Raji (cell line): ENCODE results near the gene CYSTM1.

Experiments used
- POLR2A ChIP-seq: IDR thresholded peaks from 2 replicates; pipeline ENCODE4 v1.6.1; 2011; ENCODE audit warnings: low read depth, low read length, control low read depth; ENCODE audit not compliant: insufficient read depth

CYSTM1 gene

DNA sequence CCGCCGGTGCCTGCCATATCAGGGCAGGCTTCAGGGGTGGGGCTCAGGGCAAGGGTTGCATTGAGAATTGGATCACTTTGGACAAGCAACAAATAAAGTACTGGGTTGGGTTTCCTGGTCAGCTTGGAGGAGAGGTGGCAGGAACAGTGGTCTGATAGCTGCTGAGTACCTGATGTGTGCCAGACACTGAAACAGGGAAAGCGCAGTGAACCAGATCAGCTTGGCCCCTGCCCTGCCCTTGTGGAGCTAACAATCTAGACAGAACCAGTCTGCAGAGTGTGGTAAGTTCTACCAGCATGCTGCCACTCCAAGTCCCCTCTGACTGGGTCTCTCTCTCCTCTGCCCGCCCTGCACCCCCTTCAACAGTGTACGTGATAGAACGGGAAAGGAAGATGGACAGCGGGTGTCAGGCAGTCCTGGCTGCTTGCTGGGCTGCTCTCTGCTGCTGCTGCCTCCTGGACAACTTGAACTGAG, 53.4 kb downstream of the CYSTM1 start:
- no peak for TF ChIP-seq POLR2A

- no peak for TF ChIP-seq POLR2A
Measured at GRCh38 chr5:140230373-140230772, 55.4 kb downstream of the CYSTM1 start.

DNA sequence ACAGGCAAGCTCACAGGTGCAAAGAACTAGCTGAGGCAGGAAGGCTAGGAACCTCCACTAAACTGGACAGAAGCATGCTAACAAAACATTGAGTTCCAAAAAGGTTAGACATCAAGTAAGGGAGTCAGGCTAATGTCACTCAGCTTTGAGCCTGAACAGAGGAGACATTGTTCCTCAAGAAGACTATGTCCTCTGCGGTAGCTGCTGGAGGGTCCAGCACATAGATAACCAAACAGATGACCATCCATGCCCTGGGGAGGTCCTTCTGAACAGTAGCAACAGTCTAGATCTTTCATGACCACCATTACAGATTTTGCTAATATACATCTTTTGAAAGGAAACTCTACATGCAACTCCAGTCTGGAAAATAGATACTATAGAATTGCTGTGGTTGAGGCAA, 57.7 kb downstream of the CYSTM1 start:
- no peak for TF ChIP-seq POLR2A

- no peak for TF ChIP-seq POLR2A
Measured at GRCh38 chr5:140234377-140234989, 59.5 kb downstream of the CYSTM1 start.

- TF ChIP-seq POLR2A, result no peak
Measured at GRCh38 chr5:140235791-140236551, 61.0 kb downstream of the CYSTM1 start.

- TF ChIP-seq POLR2A, result no peak
Measured at GRCh38 chr5:140236891-140237598, 62.1 kb downstream of the CYSTM1 start.

DNA sequence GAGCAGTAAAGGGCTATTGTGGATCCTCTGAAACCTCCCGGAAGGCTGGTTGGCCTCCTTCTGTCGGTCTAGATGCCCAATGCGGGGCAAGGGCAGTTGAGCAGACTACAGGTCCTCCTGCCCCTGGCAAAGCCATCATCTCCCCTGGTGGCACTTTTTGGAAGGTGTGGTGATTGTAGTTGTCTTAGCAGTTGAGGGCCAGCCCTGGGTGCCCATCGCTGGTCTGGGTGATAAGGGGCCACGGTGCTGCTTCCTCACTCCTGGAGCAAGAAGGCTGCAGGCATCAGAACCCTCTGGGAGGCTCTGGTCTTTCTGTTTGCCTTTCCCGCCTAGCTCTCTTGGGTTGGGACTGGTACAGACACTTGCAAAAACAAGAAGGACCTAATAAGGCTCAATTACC, 63.8 kb downstream of the CYSTM1 start:
- no peak for TF ChIP-seq POLR2A

DNA sequence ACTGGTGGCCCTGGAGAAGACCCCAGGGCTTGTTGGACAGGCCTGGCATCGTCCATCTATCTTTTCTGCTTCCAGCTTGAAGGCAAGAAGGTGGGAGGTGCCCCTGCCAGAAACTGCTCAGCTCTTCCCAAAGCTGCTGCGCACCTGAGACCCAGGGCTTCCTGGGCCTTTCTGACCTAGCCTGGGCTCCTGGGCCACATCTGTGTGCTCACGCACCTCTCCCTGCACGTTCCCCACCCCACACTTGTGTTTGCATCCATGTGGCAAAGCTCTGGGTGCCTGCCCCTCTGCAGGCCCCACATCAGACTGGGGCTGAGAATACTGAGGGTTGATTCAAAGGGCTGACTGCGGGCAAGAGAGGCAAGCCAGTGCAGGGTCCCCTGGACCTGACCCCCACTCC, 64.5 kb downstream of the CYSTM1 start:
- TF ChIP-seq POLR2A, result no peak

DNA sequence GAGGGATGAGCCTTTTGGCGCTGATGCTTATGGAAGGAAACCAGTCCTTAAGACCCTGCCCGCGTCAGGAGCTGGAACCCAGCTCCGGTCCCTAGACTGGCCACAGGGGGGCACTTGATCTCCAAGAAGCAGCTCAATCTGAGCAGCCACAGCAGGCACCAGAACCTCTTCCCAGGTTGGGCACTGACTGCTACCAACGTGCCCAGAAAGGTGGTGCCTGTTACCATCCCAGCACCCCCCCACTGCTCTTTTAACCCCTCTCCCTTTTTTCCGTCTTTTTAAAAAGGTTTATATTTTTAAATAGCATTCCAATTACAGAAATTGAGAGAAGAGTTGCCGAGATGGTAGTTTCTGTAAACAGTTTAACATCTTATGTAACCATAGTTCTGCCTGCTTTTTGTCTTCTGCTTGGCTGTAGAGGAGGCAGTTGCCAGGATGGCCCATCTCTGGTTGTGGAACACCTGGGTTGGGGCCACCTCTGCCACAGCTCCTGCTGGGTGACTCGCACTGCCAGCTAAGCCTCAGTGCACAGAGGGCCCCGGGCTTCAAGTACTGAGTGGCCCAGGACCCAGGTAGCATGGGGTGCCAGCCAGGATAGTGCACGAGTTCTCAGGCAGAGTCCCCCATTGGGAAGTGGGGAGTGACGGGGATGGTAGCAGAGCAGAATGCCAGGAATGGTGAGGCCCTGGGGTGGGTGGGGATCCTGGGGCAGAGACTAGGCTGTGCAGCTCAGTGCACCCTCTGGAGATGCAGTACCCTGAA, 65.1 kb downstream of the CYSTM1 start:
- TF ChIP-seq POLR2A, result no peak

- TF ChIP-seq POLR2A, result no peak
Measured at GRCh38 chr5:140240987-140241706, 66.2 kb downstream of the CYSTM1 start.

GRCh38 chr5:140242099-140242498, 67.1 kb downstream of the CYSTM1 start:
- no peak for TF ChIP-seq POLR2A

DNA sequence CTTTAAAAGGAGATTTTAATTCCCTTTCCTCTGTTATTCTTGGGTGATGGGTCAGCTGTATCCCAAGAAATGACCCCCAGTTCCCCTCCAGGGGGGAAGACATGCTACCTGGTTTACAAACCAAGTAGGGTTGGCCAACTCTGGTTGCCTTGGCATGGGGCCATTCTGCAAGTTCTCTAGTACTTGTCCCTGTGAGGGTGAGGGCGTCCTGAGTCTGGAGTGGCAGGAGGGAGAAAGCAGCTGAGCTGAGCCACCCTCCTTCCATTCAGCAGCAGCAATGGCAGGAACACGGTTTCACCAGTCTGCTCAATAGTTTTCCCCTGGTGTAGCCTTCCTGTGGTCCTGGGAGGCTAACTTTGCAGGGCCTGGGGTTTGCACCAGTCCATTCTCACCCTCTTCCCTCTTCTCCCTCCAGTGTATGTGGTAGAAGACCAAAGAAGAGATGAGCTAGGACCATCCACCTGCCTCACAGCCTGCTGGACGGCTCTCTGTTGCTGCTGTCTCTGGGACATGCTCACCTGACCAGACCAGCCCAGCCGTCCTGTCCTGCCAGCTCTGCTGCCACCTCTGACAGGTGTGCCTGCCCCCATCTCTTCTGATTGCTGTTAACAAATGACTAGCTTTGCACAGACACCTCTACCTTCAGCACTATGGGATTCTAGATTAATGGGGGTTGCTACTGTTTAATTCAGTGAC, 68.0 kb downstream of the CYSTM1 start:
- TF ChIP-seq POLR2A, result no peak

- TF ChIP-seq POLR2A, result no peak
Measured at GRCh38 chr5:140243706-140244250, 68.8 kb downstream of the CYSTM1 start.

DNA sequence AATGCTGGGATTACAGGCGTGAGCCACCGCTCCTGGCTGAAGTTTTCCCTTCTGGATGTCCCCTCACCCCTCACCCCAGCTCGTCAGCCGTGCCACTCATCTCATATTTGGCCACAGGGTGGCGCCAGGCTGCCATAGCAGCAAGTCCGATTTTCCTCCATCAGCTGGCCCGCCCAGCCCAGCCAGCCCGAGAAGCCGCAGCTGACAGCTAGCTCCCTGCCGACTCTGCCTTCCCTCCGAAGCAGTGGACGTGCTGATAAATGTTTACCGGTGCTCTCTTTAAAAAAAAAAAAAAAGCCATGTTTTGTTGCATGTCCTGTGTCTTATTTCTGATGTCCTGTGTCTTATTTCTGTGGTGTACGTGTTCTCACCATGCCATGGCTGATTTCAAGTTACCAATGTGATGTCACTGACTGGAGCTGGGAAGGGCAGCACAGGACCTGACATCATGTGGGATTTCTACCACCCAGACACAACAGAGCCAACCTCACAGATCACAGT, 69.6 kb downstream of the CYSTM1 start:
- no peak for TF ChIP-seq POLR2A

DNA sequence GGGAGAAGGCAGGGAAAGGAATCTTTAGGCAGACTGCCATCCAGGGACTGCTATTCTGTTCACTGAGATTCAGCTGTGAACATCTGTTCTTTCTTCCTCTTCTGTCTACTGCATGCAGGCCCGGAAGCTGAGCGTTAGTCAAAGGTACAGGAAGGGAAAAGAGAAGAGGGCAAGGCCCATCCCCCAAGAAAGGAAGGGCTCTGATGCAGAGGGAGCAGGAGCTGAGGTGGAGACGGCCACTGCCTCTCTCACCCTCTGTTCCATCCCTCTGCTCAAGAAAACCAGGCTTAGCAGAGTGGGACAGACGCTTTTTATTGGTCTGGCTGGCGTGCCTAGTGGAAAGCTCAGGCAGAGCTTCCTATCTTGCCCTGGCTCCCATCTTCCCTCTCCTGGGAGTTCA, 70.4 kb downstream of the CYSTM1 start:
- no peak for TF ChIP-seq POLR2A
